ELR (cell line): ENCODE results near the gene UMPS.

Experiments used
- DNase-seq: peaks from one replicate; pipeline ENCODE4 v3.0.0-alpha.2; 2015; ENCODE audit warnings: low read depth

Gene UMPS

GRCh38 chr3:124763644-124764358, 33.5 kb downstream of the UMPS start:
- DNase-seq = no peak

DNA sequence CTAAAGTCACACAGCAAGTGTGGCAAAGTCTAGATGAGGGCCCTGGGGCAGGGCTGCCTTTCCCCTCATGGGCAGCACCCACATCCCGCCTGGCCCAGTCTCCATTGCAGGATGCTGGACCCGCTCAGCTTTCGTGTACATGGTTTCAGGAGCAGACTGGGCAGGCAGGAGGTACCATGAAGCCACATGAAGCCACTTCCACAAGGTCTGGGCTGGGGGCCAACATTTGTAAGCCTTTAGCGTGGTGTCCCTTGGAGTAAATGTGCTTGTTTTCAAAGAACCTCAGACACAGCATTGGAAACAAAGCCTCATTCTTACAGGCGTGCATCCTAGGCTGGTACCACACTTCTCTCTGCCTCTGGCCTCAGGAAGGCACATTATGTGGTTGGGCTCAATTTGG, 34.5 kb downstream of the UMPS start:
- DNase-seq = no peak

DNA sequence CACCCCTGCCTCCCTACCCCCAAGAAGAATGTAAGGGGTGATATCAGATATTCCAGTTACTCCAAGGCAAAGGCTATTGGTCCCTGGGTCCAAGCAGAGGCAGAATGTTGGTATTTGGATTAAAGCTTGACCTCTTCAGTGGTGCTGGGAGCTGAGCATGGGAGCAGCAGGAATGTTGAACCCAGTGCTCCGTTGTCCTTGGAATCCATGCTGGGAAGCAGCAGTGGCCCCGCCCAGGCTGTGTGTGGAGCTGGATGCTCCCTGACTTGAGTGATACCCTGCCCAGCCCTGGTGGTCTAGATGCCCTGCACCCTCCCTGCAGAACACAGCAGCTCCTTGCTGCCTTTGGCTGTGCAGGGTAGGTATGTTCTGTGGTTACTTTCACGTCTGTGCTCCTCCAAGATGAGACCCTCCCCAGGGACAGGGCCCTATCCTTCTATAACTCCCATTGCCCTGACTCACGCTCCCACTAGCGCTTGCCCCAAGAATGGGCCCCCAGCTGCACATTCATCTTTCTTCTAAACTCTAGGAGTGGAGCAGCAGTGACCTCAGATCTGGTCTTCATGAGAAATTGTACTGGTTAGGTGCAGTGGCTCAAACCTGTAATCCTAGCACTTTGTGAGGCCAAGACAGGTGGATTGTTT, 35.1 kb downstream of the UMPS start:
- DNase-seq = no peak

DNA sequence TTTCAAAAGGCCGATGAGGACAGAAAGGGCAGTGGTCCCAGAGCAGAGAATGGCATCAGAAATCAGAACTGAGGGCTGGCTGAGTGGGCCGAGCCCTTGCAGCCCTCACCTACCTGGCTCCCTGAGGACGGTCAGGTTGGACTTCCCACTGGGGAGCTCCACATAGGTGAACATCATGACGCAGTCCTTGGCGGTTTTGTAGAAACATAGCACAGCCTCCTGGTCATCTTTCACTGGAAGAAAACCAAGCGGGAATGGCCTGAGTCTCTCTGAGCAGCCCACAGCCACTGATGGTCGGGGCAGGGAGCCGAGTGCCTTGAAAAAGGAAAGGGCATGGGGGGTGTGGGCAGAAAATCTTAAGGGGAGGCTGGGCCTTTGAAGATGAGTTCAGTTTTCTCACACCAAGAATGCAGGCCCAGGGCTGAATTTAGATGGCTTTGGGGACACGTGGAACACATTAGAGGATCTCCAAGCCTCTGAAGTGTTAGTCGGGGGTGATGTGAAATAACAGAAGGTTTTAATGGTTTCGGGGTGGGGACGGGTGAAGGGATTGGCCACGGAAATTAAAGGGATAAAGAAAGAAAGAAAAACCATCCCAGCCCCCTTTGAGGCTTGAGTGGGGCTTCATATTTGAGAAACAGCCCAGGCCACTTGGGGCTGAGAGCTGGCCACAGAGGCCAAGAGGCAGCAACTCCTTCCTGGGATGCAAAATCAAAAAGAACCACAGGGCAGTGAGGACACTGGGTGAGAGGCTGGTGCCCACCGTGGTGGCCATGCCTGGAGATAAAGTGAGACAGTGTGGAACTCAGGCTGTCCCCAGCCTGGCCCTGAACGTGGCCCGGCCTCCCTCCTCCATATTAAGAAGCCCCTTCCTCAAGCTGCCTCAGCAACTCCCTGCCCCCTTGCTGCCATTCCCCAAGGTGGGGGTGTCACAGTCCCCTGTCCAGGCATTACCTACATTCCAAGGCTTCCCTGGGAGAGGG, 36.2 kb downstream of the UMPS start:
- DNase-seq = no peak

DNA sequence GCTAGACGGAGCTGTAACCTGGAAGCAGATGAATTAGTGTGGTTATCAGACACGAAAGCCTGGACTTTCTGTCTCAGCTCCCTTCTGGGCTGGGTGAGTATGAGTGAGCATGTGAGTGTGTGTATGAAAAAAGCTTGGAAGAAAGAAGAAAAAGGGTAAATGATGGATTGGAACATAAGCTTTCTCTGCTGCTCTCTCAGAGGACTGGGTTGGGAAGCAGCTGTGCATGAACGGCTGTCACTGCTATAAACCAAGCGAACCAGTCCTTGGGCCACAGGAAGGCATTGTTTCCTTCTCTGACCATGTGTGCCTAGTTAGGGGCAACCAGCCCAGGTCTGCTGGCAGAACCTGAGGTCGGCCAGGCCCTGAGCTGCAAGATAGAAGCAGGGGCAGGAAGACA, 37.0 kb downstream of the UMPS start:
- no peak for DNase-seq

DNA sequence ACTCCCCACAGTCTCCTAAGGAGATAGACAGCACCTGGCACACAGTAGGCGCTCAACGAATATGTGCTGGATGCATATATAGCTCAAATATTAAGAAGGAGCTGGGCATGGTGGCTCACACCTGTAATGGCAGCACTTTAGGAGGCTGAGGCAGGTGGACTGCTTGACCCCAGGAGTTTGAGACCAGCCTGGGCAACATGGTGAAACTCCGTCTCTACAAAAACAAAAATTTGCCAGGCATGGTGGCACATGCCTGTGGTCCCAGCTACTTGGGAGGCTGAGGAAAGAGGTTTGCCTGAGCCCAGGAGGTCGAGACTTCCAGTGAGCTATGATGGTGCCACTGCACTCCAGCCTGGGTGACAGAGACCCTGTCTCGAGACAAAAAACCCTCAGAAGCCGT, 37.4 kb downstream of the UMPS start:
- no peak for DNase-seq

DNA sequence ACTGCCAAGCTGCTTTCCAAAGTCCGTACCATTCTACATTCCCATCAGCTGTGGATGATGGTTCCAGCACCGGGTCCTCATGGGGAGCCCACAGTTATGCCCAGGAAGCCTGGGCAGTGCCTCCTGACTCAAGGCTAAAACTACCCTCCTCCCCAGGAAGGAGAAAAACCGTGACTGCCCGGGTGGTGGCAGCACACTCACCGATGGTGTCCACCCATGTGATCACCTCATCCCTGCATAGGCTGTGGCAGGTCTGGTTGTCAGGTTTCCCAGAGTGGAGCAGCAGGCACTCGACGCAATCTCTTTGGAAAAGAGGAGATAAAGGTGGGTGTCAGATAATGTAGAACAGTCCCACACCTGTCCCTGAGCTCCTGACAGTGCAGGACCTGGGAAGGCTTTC, 38.6 kb downstream of the UMPS start:
- DNase-seq = peak; percentile 39

- no peak for DNase-seq
These were observed 39.2 kb downstream of the UMPS start for GRCh38 chr3:124769462-124769861.

GRCh38 chr3:124770336-124771082, 40.3 kb downstream of the UMPS start:
- DNase-seq = no peak

DNA sequence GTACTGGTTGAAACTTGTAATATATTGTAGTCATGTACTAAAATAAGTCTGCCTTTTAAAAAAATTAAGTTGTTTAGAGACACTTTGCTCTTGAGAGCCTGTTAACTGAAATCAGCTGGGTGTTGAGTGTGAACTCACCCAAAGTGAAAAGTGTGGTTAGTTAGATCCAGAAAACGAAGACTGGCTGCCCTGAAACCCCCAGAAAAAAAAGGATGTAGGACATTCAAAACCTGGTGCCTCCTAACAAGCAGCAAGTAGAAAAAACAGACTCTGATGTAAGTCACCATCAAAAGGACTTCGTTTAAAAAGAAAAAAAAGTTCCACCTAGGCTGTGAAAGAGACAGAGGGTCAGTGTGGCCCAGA, 40.8 kb downstream of the UMPS start:
- DNase-seq = no peak

DNA sequence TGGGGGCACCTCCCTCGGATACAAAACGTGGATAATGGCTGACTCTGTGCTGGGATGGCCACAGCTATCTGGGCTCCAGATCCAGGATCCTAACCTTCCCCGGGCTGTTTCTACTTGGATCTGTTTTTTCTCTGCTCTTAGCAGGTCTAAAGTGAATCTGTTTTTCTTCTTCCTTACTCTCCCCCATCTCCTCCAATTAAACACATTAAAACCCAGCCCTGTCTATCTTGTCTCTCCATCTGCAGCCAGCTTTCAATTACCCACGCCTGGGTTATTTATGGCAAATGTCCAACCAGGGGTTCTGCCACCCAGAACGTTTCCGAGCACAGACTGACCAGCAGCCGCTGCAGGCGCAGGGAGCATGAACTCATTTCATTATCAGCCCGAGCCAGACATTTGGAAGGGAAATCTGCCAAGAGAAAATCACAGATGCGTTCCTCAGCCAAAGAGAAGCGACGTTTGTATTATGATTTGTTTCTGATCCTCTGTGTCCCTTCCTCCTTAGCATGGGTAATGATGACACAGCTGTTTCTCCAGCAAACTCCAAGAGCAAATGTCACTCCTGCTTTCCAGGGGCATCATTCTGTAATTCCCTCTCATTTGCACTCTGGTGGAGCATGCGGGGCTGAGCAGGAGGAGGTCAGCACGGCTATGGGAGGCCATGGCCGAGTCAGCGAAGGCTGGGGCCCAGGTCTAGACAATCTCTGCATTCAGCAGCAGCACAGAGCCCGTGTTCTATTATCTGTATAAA, 42.0 kb downstream of the UMPS start:
- no peak for DNase-seq

DNA sequence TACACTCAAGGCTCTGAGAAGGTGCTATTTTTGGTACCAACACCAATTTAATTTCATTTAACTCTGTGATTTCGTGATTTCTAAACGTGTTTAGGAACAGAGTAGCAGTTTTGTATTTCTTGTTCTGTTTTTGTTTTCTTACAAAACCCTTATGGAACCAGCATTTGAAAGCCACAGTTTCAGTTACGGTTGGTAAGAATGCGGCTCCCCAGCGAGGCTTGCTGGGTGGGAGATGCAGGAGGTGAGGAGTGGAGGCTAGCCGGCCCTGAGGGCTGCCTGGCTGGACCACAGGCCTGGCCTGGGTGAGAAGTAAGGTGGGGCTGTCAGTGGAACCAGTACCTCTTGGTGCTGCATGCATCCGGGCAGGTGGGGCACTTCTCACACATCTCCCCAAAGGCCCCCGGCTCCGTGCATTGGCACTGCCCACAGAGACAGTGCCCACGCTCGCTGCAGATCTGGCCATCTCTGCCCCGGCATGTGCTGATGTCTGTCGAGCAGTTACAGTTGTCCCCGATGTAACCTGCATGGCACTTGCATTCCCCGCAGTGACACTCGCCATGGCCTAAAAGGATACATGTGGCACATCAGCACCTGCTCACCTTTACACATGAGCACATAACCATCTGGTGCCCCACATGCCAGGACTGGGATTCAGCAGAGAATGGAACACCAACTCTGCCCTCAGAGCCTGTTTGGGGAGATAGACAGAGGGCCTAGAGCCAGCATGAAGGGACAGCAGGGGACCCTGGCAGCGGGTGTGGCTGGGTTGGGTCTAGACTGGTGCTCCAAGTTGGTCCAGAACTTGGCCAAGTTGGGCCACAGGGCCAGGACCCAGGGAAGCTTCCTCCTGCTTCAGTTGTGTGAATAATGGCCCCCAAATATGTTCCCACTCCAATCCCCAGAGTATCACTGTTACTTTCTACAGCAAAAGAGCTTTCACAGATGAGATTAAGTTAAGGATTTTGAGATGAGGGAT, 43.4 kb downstream of the UMPS start:
- no peak for DNase-seq

DNA sequence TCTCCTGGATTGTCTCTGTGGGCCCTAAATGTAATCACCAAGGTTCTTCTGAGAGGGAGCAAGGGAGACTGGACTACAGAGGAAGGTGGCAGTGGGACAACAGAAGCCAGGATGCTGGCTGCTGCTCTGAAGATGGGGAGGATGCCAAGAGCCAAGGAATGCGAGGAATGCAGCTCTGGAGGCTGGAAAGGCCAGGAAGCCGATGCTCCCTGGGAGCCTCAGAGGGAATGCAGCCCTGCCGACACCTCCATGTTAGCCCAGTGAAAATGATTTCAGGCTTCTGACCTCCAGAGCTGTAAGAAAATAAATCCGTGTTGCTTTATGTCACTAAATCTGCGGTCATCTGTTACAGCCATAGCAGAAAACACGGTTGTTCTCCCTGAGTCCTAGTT, 44.1 kb downstream of the UMPS start:
- peak; percentile 84 for DNase-seq

- DNase-seq = no peak
These were observed 44.7 kb downstream of the UMPS start for GRCh38 chr3:124774841-124775402.

GRCh38 chr3:124775877-124776276, 45.6 kb downstream of the UMPS start:
- DNase-seq = no peak

DNA sequence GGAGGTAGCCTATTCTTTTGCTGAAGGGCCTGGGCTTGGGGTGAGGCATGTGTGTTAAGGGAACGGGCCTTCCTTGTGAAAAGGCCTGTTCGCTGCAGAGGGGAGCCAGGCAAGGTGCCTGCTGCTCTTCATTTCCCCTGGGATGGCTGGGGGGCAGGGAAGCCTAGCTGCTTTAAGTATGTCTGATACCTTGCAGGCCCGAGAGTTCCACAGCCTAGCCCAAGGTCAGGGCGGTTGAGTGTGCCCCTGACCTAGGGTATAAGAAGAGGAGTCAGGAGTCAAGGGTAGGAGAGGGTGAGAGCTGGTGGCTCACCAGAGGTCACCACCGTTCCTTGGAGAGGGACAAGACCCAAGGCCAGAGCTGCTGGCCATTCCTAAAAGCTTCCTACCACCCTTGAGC, 46.6 kb downstream of the UMPS start:
- no peak for DNase-seq

- no peak for DNase-seq
These were observed 47.7 kb downstream of the UMPS start for GRCh38 chr3:124777762-124778470.

- DNase-seq = no peak
These were observed 48.9 kb downstream of the UMPS start for GRCh38 chr3:124779116-124779515.

DNA sequence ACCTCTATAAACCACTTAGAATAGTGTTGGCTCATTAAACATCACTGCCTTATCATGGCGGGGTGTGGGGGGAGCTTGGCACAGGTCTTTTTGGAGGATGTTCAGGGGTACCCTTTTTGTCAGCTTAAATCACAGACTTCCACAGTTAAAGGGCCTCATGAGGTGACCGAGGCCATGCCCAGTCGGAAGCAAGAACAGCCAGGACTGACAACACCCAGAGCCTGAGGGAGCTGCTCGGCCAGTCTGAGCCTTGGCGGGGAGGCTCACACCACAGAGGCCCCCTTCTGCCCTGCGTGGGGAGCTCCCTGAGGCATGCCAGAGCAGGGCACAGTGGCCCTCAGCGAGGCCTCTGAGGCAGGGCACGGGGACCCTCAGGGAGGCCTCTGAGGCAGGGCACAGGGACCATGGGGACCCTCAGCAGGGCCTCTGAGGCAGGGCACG, 49.5 kb downstream of the UMPS start:
- DNase-seq = no peak
